ENCODE measurements around the gene PTPN4. TPM values are rescaled to one million over a fixed set of nuclear protein-coding genes. Genes with fewer than 3 reads are reported as not detected.

PTPN4 gene
- total RNA-seq, 5 donors from 2014 or later (not counting 1 experiment from before 2014, with no cell fraction given): 105 to 134 (median 126) TPM

GRCh38 chr2:119871725-119872124 lies 112.0 kb downstream of the PTPN4 start:
- Histone ChIP-seq H3K9me3 (peaks cover 4% of the 10 kb centered on the region), H3K27me3 (replicated peaks in 1 of 2; ENCODE audit: control insufficient read depth in 2 of 2, extremely low read depth in 1 of 2, insufficient read depth in 2 of 2, low read length in 1 of 2) (no peaks in the 10 kb centered on the region), H3K4me1 (ENCODE audit: control insufficient read depth in 1 of 2, extremely low read depth in 1 of 2, insufficient read depth in 2 of 2, low read length in 2 of 2) (peaks cover 0 to 2% of the 10 kb centered on the region in 2 experiments), H3K27ac (ENCODE audit: low read length) (no peak overlapping the region), H3K4me3 (ENCODE audit: control insufficient read depth in 1 of 2, extremely low read depth in 1 of 2, low read length in 1 of 2) (no peak overlapping the region), H3K36me3 (ENCODE audit: control insufficient read depth in 2 of 2, extremely low read depth in 1 of 2, insufficient read depth in 1 of 2, low read length in 1 of 2) (no peaks in the 10 kb centered on the region)
- DNase-seq (no peak), ATAC-seq (replicated peaks in 1 of 4) (no peak)
- H3K27ac Mint-ChIP-seq: no peak overlapping the region
- peaks cover 57 to 72% (median 59%) of the 10 kb centered on the region in 3 donors for H3K4me1 Mint-ChIP-seq
- H3K27me3 Mint-ChIP-seq: no peaks in the 10 kb centered on the region
- peaks cover 30% of the 10 kb centered on the region for H3K36me3 Mint-ChIP-seq
- WGBS (ENCODE audit: insufficient coverage): no CpG with 5 or more reads among the region's 3 CpGs
- POLR2A ChIA-PET: no interaction called here
- CTCF ChIA-PET: interaction anchor here (0.5 to 0.9 kb wide), 2 partner anchors 10 to 149 kb away, joined by 3 read pairs; no protein-coding TSS in a partner anchor
- no peak overlapping the region for H3K4me3 Mint-ChIP-seq
- peaks cover 5 to 10% (median 7%) of the 10 kb centered on the region in 3 donors for H3K9me3 Mint-ChIP-seq

GRCh38 chr2:119873350-119874315 lies 113.9 kb downstream of the PTPN4 start:
- ChIA-PET POLR2A (interaction anchor here in 1 of 2 donors (0.5 to 0.6 kb wide), 2 partner anchors 100 to 112 kb away, joined by 3 to 4 read pairs; no protein-coding TSS in a partner anchor), CTCF (interaction anchor here in 1 of 2 donors (0.5 to 0.8 kb wide), 3 partner anchors 14 to 436 kb away, joined by 3 to 6 read pairs (median 4); no protein-coding TSS in a partner anchor)
- no peak overlapping the region for H3K4me3 Mint-ChIP-seq
- no peaks in the 10 kb centered on the region for H3K36me3 ChIP-seq (ENCODE audit: control insufficient read depth in 2 of 2, extremely low read depth in 1 of 2, insufficient read depth in 1 of 2, low read length in 1 of 2)
- no peaks in the 10 kb centered on the region for H3K27me3 ChIP-seq (replicated peaks in 1 of 2; ENCODE audit: control insufficient read depth in 2 of 2, extremely low read depth in 1 of 2, insufficient read depth in 2 of 2, low read length in 1 of 2)
- DNase-seq: no peak
- H3K27me3 Mint-ChIP-seq: no peaks in the 10 kb centered on the region
- H3K4me3 ChIP-seq (ENCODE audit: control insufficient read depth in 1 of 2, extremely low read depth in 1 of 2, low read length in 1 of 2): no peak overlapping the region
- H3K4me1 Mint-ChIP-seq: peaks cover 50 to 65% (median 50%) of the 10 kb centered on the region in 3 donors
- peaks cover 0 to 2% of the 10 kb centered on the region in 2 experiments for H3K4me1 ChIP-seq (ENCODE audit: control insufficient read depth in 1 of 2, extremely low read depth in 1 of 2, insufficient read depth in 2 of 2, low read length in 2 of 2)
- peaks cover 31% of the 10 kb centered on the region for H3K36me3 Mint-ChIP-seq
- peaks cover 4% of the 10 kb centered on the region for H3K9me3 ChIP-seq
- ATAC-seq (replicated peaks in 1 of 4): no peak
- H3K27ac ChIP-seq (ENCODE audit: low read length): no peak overlapping the region
- H3K9me3 Mint-ChIP-seq: peaks cover 5 to 10% (median 7%) of the 10 kb centered on the region in 3 donors
- WGBS (ENCODE audit: insufficient coverage): no CpG with 5 or more reads among the region's 4 CpGs
- H3K27ac Mint-ChIP-seq: no peak overlapping the region

GRCh38 chr2:119879502-119879901 lies 119.8 kb downstream of the PTPN4 start:
- H3K9me3 ChIP-seq: peaks cover 2% of the 10 kb centered on the region
- no peaks in the 10 kb centered on the region for H3K27me3 Mint-ChIP-seq
- peaks cover 0 to under 1% (median 0%) of the 10 kb centered on the region in 3 donors for H3K9me3 Mint-ChIP-seq
- H3K27ac ChIP-seq (ENCODE audit: low read length): no peak overlapping the region
- no peak overlapping the region for H3K4me3 ChIP-seq (ENCODE audit: control insufficient read depth in 1 of 2, extremely low read depth in 1 of 2, low read length in 1 of 2)
- DNase-seq: no peak
- CTCF ChIA-PET: no interaction called here
- no peaks in the 10 kb centered on the region for H3K27me3 ChIP-seq (replicated peaks in 1 of 2; ENCODE audit: control insufficient read depth in 2 of 2, extremely low read depth in 1 of 2, insufficient read depth in 2 of 2, low read length in 1 of 2)
- peaks cover 16% of the 10 kb centered on the region for H3K36me3 Mint-ChIP-seq
- peaks cover 27 to 43% (median 29%) of the 10 kb centered on the region in 3 donors for H3K4me1 Mint-ChIP-seq
- no peak overlapping the region for H3K4me3 Mint-ChIP-seq
- no peak for ATAC-seq (replicated peaks in 1 of 4)
- no peak overlapping the region for H3K27ac Mint-ChIP-seq
- peaks cover 0 to 7% of the 10 kb centered on the region in 2 experiments for H3K4me1 ChIP-seq (ENCODE audit: control insufficient read depth in 1 of 2, extremely low read depth in 1 of 2, insufficient read depth in 2 of 2, low read length in 2 of 2)
- POLR2A ChIA-PET: interaction anchor here in 1 of 2 donors (0.7 kb wide), 2 partner anchors 20 to 50 kb away, joined by 3 to 4 read pairs; no protein-coding TSS in a partner anchor
- H3K36me3 ChIP-seq (ENCODE audit: control insufficient read depth in 2 of 2, extremely low read depth in 1 of 2, insufficient read depth in 1 of 2, low read length in 1 of 2): peaks cover 0 to 11% of the 10 kb centered on the region in 2 donors

- Mint-ChIP-seq H3K4me1 (peaks cover 8 to 15% (median 12%) of the 10 kb centered on the region in 3 donors), H3K27me3 (no peaks in the 10 kb centered on the region), H3K36me3 (peaks cover 69% of the 10 kb centered on the region), H3K27ac (no peak overlapping the region), H3K4me3 (no peak overlapping the region), H3K9me3 (peaks cover 9 to 27% (median 17%) of the 10 kb centered on the region in 3 donors)
- Histone ChIP-seq H3K36me3 (ENCODE audit: control insufficient read depth in 2 of 2, extremely low read depth in 1 of 2, insufficient read depth in 1 of 2, low read length in 1 of 2) (peaks cover 0 to 29% of the 10 kb centered on the region in 2 donors), H3K27ac (ENCODE audit: low read length) (no peak overlapping the region), H3K4me1 (ENCODE audit: control insufficient read depth in 1 of 2, extremely low read depth in 1 of 2, insufficient read depth in 2 of 2, low read length in 2 of 2) (no peaks in the 10 kb centered on the region), H3K27me3 (replicated peaks in 1 of 2; ENCODE audit: control insufficient read depth in 2 of 2, extremely low read depth in 1 of 2, insufficient read depth in 2 of 2, low read length in 1 of 2) (no peaks in the 10 kb centered on the region), H3K9me3 (peaks cover 7% of the 10 kb centered on the region), H3K4me3 (ENCODE audit: control insufficient read depth in 1 of 2, extremely low read depth in 1 of 2, low read length in 1 of 2) (no peak overlapping the region)
- ChIA-PET POLR2A (no interaction called here), CTCF (no interaction called here)
- no peak for DNase-seq
- no peak for ATAC-seq (replicated peaks in 1 of 4)
- no CpG with 5 or more reads among the region's 2 CpGs for WGBS (ENCODE audit: insufficient coverage)
Measured at GRCh38 chr2:119888680-119889079, 129.0 kb downstream of the PTPN4 start.

- no peaks in the 10 kb centered on the region for H3K27me3 ChIP-seq (replicated peaks in 1 of 2; ENCODE audit: control insufficient read depth in 2 of 2, extremely low read depth in 1 of 2, insufficient read depth in 2 of 2, low read length in 1 of 2)
- H3K36me3 ChIP-seq (ENCODE audit: control insufficient read depth in 2 of 2, extremely low read depth in 1 of 2, insufficient read depth in 1 of 2, low read length in 1 of 2): peaks cover 5 to 24% of the 10 kb centered on the region in 2 donors
- H3K27ac ChIP-seq (ENCODE audit: low read length): no peak overlapping the region
- H3K9me3 ChIP-seq: no peaks in the 10 kb centered on the region
- no peaks in the 10 kb centered on the region for H3K4me1 ChIP-seq (ENCODE audit: control insufficient read depth in 1 of 2, extremely low read depth in 1 of 2, insufficient read depth in 2 of 2, low read length in 2 of 2)
- H3K27ac Mint-ChIP-seq: no peak overlapping the region
- H3K4me1 Mint-ChIP-seq: no peaks in the 10 kb centered on the region
- H3K4me3 ChIP-seq (ENCODE audit: control insufficient read depth in 1 of 2, extremely low read depth in 1 of 2, low read length in 1 of 2): no peak overlapping the region
- ATAC-seq (replicated peaks in 1 of 4) (no peak), DNase-seq (no peak)
- CTCF ChIA-PET: no interaction called here
- no CpG with 5 or more reads among the region's 5 CpGs for WGBS (ENCODE audit: insufficient coverage)
- no peaks in the 10 kb centered on the region for H3K27me3 Mint-ChIP-seq
- peaks cover 55% of the 10 kb centered on the region for H3K36me3 Mint-ChIP-seq
- POLR2A ChIA-PET: interaction anchor here in 1 of 2 donors (0.6 kb wide), 1 partner anchor 203 kb away, joined by 3 read pairs; no protein-coding TSS in a partner anchor
- peaks cover 0 to 4% (median 0%) of the 10 kb centered on the region in 3 donors for H3K9me3 Mint-ChIP-seq
- H3K4me3 Mint-ChIP-seq: no peak overlapping the region
Measured at GRCh38 chr2:119897736-119898395, 138.1 kb downstream of the PTPN4 start.

- Histone ChIP-seq H3K27me3 (replicated peaks in 1 of 2; ENCODE audit: control insufficient read depth in 2 of 2, extremely low read depth in 1 of 2, insufficient read depth in 2 of 2, low read length in 1 of 2) (no peaks in the 10 kb centered on the region), H3K4me3 (ENCODE audit: control insufficient read depth in 1 of 2, extremely low read depth in 1 of 2, low read length in 1 of 2) (no peak overlapping the region), H3K36me3 (ENCODE audit: control insufficient read depth in 2 of 2, extremely low read depth in 1 of 2, insufficient read depth in 1 of 2, low read length in 1 of 2) (peaks cover 8 to 27% of the 10 kb centered on the region in 2 donors), H3K27ac (ENCODE audit: low read length) (no peak overlapping the region), H3K4me1 (ENCODE audit: control insufficient read depth in 1 of 2, extremely low read depth in 1 of 2, insufficient read depth in 2 of 2, low read length in 2 of 2) (no peaks in the 10 kb centered on the region), H3K9me3 (no peaks in the 10 kb centered on the region)
- peaks cover 77% of the 10 kb centered on the region for H3K36me3 Mint-ChIP-seq
- POLR2A ChIA-PET: no interaction called here
- H3K4me3 Mint-ChIP-seq: no peak overlapping the region
- H3K4me1 Mint-ChIP-seq: peaks cover 0 to 6% (median 0%) of the 10 kb centered on the region in 3 donors
- ATAC-seq (replicated peaks in 1 of 4) (no peak), DNase-seq (no peak)
- H3K9me3 Mint-ChIP-seq: peaks cover 4 to 9% (median 6%) of the 10 kb centered on the region in 3 donors
- H3K27me3 Mint-ChIP-seq: no peaks in the 10 kb centered on the region
- no peak overlapping the region for H3K27ac Mint-ChIP-seq
- CTCF ChIA-PET: no interaction called here
- no CpG with 5 or more reads among the region's 2 CpGs for WGBS (ENCODE audit: insufficient coverage)
Measured at GRCh38 chr2:119901013-119901412, 141.3 kb downstream of the PTPN4 start.
